Left lung (tissue), 10 donors: ENCODE results near the gene MTHFR. TPM values are rescaled to one million over a fixed set of nuclear protein-coding genes. Genes with fewer than 3 reads are reported as not detected.
A peak's percentile ranks its signal among the peaks of the same experiment; 100 is the strongest.

Experiments used
- ATAC-seq: fragments of 200-7000 bp; cut with Tn5 transposase; one replicate; pipeline ENCODE4 v1.9.1; 2020; ENCODE audit warnings: moderate library complexity
- DNase-seq, 4 donors: peaks; one replicate each; pipeline ENCODE4 v3.0.0-alpha.2; 2013 to 2020
- H3K27ac ChIP-seq, 2 donors: fragments of 200-600 bp; sonication (generic) in 1 of 2; one replicate each; pipeline versions ENCODE4 v1.5.0 to v1.8.0; 2020 to 2021
- H3K27me3 ChIP-seq, 2 donors: fragments of 200-600 bp; sonication (generic) in 1 of 2; one replicate each; pipeline versions ENCODE4 v1.5.0 to v1.8.0; 2020 to 2021
- H3K36me3 ChIP-seq, 2 donors: fragments of 200-600 bp; sonication (generic) in 1 of 2; one replicate each; pipeline versions ENCODE4 v1.5.0 to v1.8.0; 2020 to 2021
- H3K4me1 ChIP-seq, 2 donors: fragments of 200-600 bp; one replicate each; pipeline ENCODE4 v1.8.0; 2021
- H3K4me3 ChIP-seq, 2 donors: fragments of 200-600 bp; sonication (generic) in 1 of 2; one replicate each; pipeline versions ENCODE4 v1.5.0 to v1.8.0; 2020 to 2021; ENCODE audit warnings: mild to moderate bottlenecking in 1 of 2
- H3K9me3 ChIP-seq, 2 donors: fragments of 200-600 bp; sonication (generic) in 1 of 2; one replicate each; pipeline versions ENCODE4 v1.5.0 to v1.8.0; 2020 to 2021
- intact Hi-C, 2 donors: fragments of 100-400 bp; cut with DNase I; formaldehyde crosslinking; loops; one replicate each; pipeline versions ENCODE4 v1.11.2 to v1.14.2; 2022
- polyA plus RNA-seq, 6 donors: library from polyadenylated mRNA; unstranded; fragments of 120-200 nt; gene quantifications; one replicate each; pipeline ENCODE4 v1.2.1, GENCODE V29; 2013; ENCODE audit not compliant: insufficient read length in 6 of 6
- total RNA-seq, 2 donors: library from RNA; stranded (reverse); fragmentation: NEBNext Ultra II Directional; extraction: Animal tissue kit (Norgen Biotek cat#: 25700); gene quantifications; one replicate each; pipeline ENCODE4 v1.2.1, GENCODE V29; 2021
- TF ChIP-seq, protein P1 (sequence below), 2 donors: fragments of 200-600 bp; sonication (generic) in 1 of 2; IDR thresholded peaks; one replicate each; pipeline versions ENCODE4 v1.5.0 to v1.8.0; 2021; ENCODE audit warnings: antibody characterized with exemption in 2 of 2
- donor health status: DM: no; HTN: yes; CAD: no.
- donor health status: DM: no; HTN: no; CAD: no.

The MTHFR gene
- total and polyA plus RNA-seq, 8 donors: 16.5 to 44.5 (median 25.5) TPM

DNA sequence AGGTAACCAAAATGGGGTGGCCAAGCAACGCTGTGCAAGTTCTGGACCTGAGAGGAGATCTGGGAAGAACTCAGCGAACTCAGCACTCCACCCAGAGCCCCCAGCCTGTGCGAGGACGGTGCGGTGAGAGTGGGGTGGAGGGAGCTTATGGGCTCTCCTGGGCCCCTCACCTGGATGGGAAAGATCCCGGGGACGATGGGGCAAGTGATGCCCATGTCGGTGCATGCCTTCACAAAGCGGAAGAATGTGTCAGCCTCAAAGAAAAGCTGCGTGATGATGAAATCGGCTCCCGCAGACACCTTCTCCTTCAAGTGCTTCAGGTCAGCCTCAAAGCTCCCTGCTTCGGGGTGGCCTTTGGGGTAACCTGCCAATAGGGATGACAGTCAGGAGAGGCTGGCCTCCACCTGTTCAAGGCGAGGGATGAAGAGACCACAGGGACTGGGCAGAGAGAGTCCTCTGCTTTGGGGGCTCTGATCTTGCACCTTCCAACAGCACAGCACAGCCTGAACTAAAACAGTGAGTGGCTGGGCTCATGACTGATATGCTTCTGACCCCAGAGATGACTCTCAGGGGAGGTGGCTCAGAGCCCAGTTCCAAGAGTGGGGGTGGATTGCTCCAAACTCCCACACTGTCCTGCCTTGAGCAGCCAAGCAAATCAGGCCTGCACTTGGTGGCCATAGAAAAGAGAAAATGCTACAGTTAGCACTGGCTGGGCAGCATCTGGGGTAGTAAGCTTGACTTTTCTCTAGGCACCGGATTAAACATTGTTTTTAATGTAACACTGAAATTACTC, 9.5 kb downstream of the MTHFR start:
- DNase-seq: no peak
- Histone ChIP-seq H3K36me3 (peaks cover 0 to 93% of the 10 kb centered on the region in 2 donors), H3K27me3 (no peaks in the 10 kb centered on the region), H3K9me3 (no peaks in the 10 kb centered on the region), H3K4me3 (no peak overlapping the region), H3K27ac (peak overlapping the region in 1 of 2 donors; percentile 65), H3K4me1 (peaks cover 8 to 47% of the 10 kb centered on the region in 2 donors)
- intact Hi-C loops: no loop called here
- TF ChIP-seq, protein P1, sequence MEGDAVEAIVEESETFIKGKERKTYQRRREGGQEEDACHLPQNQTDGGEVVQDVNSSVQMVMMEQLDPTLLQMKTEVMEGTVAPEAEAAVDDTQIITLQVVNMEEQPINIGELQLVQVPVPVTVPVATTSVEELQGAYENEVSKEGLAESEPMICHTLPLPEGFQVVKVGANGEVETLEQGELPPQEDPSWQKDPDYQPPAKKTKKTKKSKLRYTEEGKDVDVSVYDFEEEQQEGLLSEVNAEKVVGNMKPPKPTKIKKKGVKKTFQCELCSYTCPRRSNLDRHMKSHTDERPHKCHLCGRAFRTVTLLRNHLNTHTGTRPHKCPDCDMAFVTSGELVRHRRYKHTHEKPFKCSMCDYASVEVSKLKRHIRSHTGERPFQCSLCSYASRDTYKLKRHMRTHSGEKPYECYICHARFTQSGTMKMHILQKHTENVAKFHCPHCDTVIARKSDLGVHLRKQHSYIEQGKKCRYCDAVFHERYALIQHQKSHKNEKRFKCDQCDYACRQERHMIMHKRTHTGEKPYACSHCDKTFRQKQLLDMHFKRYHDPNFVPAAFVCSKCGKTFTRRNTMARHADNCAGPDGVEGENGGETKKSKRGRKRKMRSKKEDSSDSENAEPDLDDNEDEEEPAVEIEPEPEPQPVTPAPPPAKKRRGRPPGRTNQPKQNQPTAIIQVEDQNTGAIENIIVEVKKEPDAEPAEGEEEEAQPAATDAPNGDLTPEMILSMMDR (IDR thresholded peaks at IDR 0.05): no peak
- no peak for ATAC-seq

DNA sequence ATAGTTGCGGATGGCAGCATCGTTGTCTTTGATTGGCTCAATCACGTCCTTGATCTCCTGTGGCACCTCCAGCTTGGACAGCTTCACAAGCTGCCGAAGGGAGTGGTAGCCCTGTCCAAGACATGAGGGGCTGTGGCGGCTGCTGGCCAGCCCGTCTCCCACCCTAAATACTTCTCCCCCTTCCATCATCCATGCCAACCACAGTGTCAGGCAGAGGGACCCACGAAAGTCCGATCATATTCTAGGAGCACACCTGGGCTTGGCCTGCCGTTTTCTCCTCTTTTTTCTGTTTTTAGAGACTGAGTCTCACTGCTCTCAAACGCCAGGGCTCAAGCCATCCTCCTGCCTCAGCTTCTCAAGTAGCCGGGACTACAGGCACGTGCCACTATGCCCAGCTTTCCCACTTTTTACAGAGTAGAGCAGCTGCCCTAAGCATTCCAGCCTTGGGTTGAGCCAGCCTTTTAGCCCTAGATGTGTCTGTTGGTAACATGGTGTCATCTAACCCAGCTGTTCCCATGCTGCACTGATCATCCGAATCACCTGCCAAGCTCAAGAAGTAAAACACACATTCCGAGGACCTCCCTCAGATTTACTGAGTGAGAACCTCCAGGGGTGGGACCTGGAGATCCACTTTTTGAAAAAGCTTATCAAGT, 10.4 kb downstream of the MTHFR start:
- no peaks in the 10 kb centered on the region for H3K27me3 ChIP-seq
- TF ChIP-seq, protein P1 (IDR thresholded peaks at IDR 0.05): no peak
- peak overlapping the region in 1 of 2 donors; percentile 28 for H3K27ac ChIP-seq
- no peak for ATAC-seq
- peaks cover 0 to 92% of the 10 kb centered on the region in 2 donors for H3K36me3 ChIP-seq
- no peaks in the 10 kb centered on the region for H3K9me3 ChIP-seq
- H3K4me3 ChIP-seq: no peak overlapping the region
- intact Hi-C loops: no loop called here
- no peak for DNase-seq
- peaks cover 14 to 47% of the 10 kb centered on the region in 2 donors for H3K4me1 ChIP-seq

DNA sequence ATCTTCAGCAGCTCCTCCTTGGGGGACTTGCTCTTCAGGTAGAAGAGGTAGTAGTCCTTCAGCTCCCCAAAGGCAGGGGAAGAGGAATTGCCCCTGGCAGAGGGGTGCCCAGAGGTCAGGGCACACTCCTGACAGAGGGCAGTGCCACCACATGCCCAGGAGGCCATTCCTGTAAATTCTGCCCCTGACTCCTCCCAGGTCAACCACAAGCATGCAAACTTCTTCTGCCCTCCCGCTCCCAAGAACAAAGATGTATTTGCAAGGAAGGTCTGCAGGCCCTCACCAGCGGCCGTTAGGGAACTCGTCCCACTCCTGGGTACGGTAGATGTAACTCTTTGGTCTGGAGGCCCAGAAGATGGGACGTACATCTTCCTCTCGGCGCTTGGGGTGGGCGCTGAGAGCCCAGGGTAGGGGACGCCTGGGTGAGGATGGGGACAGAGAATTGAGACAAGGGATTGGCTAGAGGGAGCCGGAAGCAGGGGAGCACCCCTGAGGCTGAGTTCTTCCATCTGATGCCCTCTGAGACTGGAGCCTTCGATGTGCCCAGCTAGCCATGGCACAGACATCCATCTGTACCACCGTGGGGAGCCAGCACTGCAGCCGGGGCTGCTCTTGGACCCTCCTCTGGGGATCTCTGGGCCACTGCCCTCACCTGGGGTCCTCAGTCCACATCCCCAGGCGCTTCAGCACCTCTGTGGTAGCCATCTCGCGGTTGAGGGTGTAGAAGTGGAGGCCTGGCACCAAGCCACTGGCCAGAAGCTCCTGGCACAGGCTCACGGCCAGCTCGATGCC, 11.1 kb downstream of the MTHFR start:
- Histone ChIP-seq H3K27ac (peak overlapping the region in 1 of 2 donors; percentile 28), H3K9me3 (no peaks in the 10 kb centered on the region), H3K36me3 (peaks cover 0 to 92% of the 10 kb centered on the region in 2 donors), H3K27me3 (no peaks in the 10 kb centered on the region), H3K4me1 (peaks cover 21 to 55% of the 10 kb centered on the region in 2 donors), H3K4me3 (no peak overlapping the region)
- TF ChIP-seq, protein P1 (IDR thresholded peaks at IDR 0.05): no peak
- intact Hi-C loops: no loop called here
- DNase-seq: peak in 1 of 4 donors; percentile 41
- no peak for ATAC-seq

DNA sequence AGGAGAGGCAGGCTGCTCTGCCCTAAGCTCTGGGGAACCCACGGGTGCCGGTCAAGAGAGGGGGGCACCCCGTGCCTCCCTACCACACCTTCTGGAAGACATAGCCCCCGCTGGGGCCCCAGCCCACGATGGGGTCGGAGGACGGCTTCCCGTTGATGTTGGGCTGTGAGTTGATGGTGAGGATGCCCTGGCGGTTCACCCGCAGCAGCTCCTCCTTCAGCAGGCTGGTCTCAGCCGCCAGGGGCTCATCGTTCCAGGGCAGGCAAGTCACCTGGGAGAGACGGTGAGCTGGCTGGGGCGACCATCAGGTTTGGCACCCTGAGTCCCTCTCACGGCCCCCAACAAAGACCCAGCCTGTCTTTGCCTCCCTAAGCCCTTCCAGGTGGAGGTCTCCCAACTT, 11.9 kb downstream of the MTHFR start:
- H3K27me3 ChIP-seq: no peaks in the 10 kb centered on the region
- no peak overlapping the region for H3K4me3 ChIP-seq
- no peaks in the 10 kb centered on the region for H3K9me3 ChIP-seq
- H3K27ac ChIP-seq: no peak overlapping the region
- TF ChIP-seq, protein P1 (IDR thresholded peaks at IDR 0.05): no peak
- ATAC-seq: no peak
- peaks cover 30 to 62% of the 10 kb centered on the region in 2 donors for H3K4me1 ChIP-seq
- H3K36me3 ChIP-seq: peaks cover 0 to 92% of the 10 kb centered on the region in 2 donors
- DNase-seq: peak in 1 of 4 donors; percentile 60
- intact Hi-C loops: no loop called here
